Panc1 (cell line): ENCODE results near the gene TMPRSS2. TPM values are rescaled to one million over a fixed set of nuclear protein-coding genes. Genes with fewer than 3 reads are reported as not detected.

Experiments used
- ATAC-seq: fragments of 200-7000 bp; cut with Tn5 transposase; 2 replicates; pipeline ENCODE4 v1.9.1; 2020; ENCODE audit warnings: mild to moderate bottlenecking, moderate library complexity
- BruUV-seq: library from RNA; stranded (reverse); fragments of 400-500 nt; replicated peaks from 2 replicates; lab custom pipeline; 2021; lab: Mats Ljungman, UMichigan
- CTCF ChIA-PET: fragments of 300-600 bp; sonication (Branson Sonifier 250); formaldehyde crosslinking; loops from one replicate; lab custom pipeline; 2022; ENCODE audit warnings: antibody characterized with exemption; lab: Charles Lee
- POLR2A ChIA-PET: fragments of 300-600 bp; sonication (Branson Sonifier 250); formaldehyde crosslinking; loops from one replicate; lab custom pipeline; 2022; ENCODE audit warnings: antibody characterized with exemption; lab: Charles Lee
- DNase-seq: peaks from one replicate; pipeline ENCODE4 v3.0.0-alpha.2; 2010; ENCODE audit warnings: low read depth, low spot score
- H3K27ac ChIP-seq: 2 replicates; pipeline ENCODE4 v1.5.1; 2011; ENCODE audit warnings: mild to moderate bottlenecking, low read length, inconsistent platforms
- H3K27me3 ChIP-seq: fragments of 200-500 bp; sonication (Bioruptor generic); 2 replicates; pipeline ENCODE4 v1.6.0; 2014; ENCODE audit warnings: low read length, inconsistent platforms; ENCODE audit not compliant: control insufficient read depth, insufficient read depth
- H3K36me3 ChIP-seq: fragments of 200-500 bp; sonication (Bioruptor generic); 2 replicates; pipeline ENCODE4 v1.5.1; 2014; ENCODE audit warnings: inconsistent platforms, mild to moderate bottlenecking, low read length, moderate library complexity; ENCODE audit not compliant: control insufficient read depth, insufficient read depth
- H3K4me1 ChIP-seq: 2 replicates; pipeline ENCODE4 v1.5.1; 2011; ENCODE audit warnings: inconsistent platforms, mild to moderate bottlenecking, low read length, moderate library complexity; ENCODE audit not compliant: control insufficient read depth, insufficient read depth
- H3K4me3 ChIP-seq, 2 experiments: 2 replicates each; pipeline ENCODE4 v1.5.1; 2011 to 2012; ENCODE audit warnings: low read depth in 2 of 2, low read length in 2 of 2, mild to moderate bottlenecking in 2 of 2, inconsistent platforms in 1 of 2, moderate library complexity in 1 of 2
- H3K9me3 ChIP-seq: fragments of 200-500 bp; sonication (Bioruptor generic); 2 replicates; pipeline ENCODE4 v1.5.1; 2014; ENCODE audit warnings: low read depth, mild to moderate bottlenecking, inconsistent platforms, low read length, moderate library complexity; ENCODE audit not compliant: control insufficient read depth, insufficient read depth
- POLR2AphosphoS5 ChIP-seq: IDR thresholded peaks from 2 replicates; pipeline ENCODE4 v1.6.1; 2012; ENCODE audit warnings: mild to moderate bottlenecking, low read depth, low read length, moderate library complexity
- SIN3A ChIP-seq: IDR thresholded peaks from 2 replicates; pipeline ENCODE4 v1.6.1; 2012; ENCODE audit warnings: low read depth, mild to moderate bottlenecking, low read length, moderate library complexity, borderline replicate concordance; ENCODE audit not compliant: insufficient read depth
- TCF7L2 ChIP-seq: IDR thresholded peaks from 2 replicates; pipeline ENCODE4 v1.6.1; 2011; ENCODE audit warnings: mild to moderate bottlenecking, low read depth, low read length, inconsistent platforms
- in situ Hi-C: cut with HindIII; loops from 2 replicates; pipeline ENCODE4 v1.10.0; 2016; ENCODE audit warnings: low sequenced_read_pairs, low pct_unique_long_range_greater_than_20kb
- intact Hi-C: fragments of 100-400 bp; cut with micrococcal nuclease; formaldehyde crosslinking; loops from one replicate; pipeline ENCODE4 v1.10.0; 2022; ENCODE audit not compliant: unreplicated experiment
- total RNA-seq: library from RNA; stranded (reverse); gene quantifications from one replicate; pipeline ENCODE4 v1.2.1, GENCODE V29; 2021; ENCODE audit not compliant: unreplicated experiment
- TF ChIP-seq, protein P1 (sequence below), 2 experiments: IDR thresholded peaks; 2 replicates each; pipeline ENCODE4 v1.6.1; 2011 to 2012; ENCODE audit warnings: low read depth in 2 of 2, control low read depth in 1 of 2, low read length in 1 of 2, mild to moderate bottlenecking in 1 of 2, moderate library complexity in 1 of 2; ENCODE audit not compliant: insufficient read depth in 1 of 2
- TF ChIP-seq, protein P2 (sequence below): fragments of 450-650 bp; IDR thresholded peaks from 2 replicates; pipeline ENCODE4 v1.5.1; 2017; ENCODE audit warnings: mild to moderate bottlenecking

TMPRSS2 gene
- total RNA-seq, 1 experiment from 2014 or later = 111 TPM

DNA sequence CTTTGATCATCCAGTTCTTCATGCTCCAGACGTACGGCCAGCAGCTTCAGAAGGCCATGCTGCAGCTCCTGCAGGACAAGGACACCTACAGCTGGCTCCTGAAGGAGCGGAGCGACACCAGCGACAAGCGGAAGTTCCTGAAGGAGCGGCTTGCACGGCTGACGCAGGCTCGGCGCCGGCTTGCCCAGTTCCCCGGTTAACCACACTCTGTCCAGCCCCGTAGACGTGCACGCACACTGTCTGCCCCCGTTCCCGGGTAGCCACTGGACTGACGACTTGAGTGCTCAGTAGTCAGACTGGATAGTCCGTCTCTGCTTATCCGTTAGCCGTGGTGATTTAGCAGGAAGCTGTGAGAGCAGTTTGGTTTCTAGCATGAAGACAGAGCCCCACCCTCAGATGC lies 49.4 kb downstream of the TMPRSS2 start:
- no TSS peak for BruUV-seq
- H3K36me3 ChIP-seq = no peaks in the 10 kb centered on the region
- ChIA-PET POLR2A (interaction anchor here (0.6 kb wide), 1 partner anchor 95 kb away, joined by 3 read pairs; no protein-coding TSS in a partner anchor), CTCF (interaction anchor here (0.9 to 1.3 kb wide), 2 partner anchors 34 to 89 kb away, joined by 3 read pairs; no protein-coding TSS in a partner anchor)
- no peaks in the 10 kb centered on the region for H3K27me3 ChIP-seq
- H3K4me3 ChIP-seq = no peak overlapping the region
- H3K4me1 ChIP-seq = no peaks in the 10 kb centered on the region; the same call in 1 of the 2 replicates
- in situ Hi-C loops (no loop called here), intact Hi-C loops (no loop called here)
- DNase-seq (no peak), ATAC-seq (no peak)
- TF ChIP-seq SIN3A = no peak
- TF ChIP-seq, protein P1, sequence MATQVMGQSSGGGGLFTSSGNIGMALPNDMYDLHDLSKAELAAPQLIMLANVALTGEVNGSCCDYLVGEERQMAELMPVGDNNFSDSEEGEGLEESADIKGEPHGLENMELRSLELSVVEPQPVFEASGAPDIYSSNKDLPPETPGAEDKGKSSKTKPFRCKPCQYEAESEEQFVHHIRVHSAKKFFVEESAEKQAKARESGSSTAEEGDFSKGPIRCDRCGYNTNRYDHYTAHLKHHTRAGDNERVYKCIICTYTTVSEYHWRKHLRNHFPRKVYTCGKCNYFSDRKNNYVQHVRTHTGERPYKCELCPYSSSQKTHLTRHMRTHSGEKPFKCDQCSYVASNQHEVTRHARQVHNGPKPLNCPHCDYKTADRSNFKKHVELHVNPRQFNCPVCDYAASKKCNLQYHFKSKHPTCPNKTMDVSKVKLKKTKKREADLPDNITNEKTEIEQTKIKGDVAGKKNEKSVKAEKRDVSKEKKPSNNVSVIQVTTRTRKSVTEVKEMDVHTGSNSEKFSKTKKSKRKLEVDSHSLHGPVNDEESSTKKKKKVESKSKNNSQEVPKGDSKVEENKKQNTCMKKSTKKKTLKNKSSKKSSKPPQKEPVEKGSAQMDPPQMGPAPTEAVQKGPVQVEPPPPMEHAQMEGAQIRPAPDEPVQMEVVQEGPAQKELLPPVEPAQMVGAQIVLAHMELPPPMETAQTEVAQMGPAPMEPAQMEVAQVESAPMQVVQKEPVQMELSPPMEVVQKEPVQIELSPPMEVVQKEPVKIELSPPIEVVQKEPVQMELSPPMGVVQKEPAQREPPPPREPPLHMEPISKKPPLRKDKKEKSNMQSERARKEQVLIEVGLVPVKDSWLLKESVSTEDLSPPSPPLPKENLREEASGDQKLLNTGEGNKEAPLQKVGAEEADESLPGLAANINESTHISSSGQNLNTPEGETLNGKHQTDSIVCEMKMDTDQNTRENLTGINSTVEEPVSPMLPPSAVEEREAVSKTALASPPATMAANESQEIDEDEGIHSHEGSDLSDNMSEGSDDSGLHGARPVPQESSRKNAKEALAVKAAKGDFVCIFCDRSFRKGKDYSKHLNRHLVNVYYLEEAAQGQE (IDR thresholded peaks at IDR 0.05; ENCODE audit: insufficient read depth in 1 of 2, low read depth in 2 of 2, low read length in 1 of 2) = no peak
- TF ChIP-seq POLR2AphosphoS5 = no peak
- TF ChIP-seq, protein P2, sequence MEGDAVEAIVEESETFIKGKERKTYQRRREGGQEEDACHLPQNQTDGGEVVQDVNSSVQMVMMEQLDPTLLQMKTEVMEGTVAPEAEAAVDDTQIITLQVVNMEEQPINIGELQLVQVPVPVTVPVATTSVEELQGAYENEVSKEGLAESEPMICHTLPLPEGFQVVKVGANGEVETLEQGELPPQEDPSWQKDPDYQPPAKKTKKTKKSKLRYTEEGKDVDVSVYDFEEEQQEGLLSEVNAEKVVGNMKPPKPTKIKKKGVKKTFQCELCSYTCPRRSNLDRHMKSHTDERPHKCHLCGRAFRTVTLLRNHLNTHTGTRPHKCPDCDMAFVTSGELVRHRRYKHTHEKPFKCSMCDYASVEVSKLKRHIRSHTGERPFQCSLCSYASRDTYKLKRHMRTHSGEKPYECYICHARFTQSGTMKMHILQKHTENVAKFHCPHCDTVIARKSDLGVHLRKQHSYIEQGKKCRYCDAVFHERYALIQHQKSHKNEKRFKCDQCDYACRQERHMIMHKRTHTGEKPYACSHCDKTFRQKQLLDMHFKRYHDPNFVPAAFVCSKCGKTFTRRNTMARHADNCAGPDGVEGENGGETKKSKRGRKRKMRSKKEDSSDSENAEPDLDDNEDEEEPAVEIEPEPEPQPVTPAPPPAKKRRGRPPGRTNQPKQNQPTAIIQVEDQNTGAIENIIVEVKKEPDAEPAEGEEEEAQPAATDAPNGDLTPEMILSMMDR = no peak
- no peak for TF ChIP-seq TCF7L2
- no peaks in the 10 kb centered on the region for H3K9me3 ChIP-seq
- no peak overlapping the region for H3K27ac ChIP-seq

DNA sequence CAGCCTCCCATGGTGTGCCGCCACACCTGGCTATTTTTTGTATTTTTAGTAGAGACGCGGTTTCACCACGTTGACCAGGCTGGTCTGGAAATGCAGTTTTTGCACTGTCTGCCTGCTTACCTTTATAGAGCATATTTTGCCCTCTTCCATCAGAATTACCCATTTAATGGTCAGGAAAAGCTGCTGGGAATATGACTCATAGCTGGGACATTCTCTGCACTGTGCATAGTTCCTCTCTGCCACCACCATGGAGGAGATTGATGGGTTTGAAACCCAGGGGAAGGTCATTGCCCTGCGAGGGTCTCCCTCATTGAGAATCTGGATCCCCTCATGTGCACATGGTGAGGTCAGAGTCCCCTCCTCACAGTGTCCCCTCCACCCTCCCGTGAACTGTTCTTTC lies 49.8 kb downstream of the TMPRSS2 start:
- ChIA-PET CTCF (no interaction called here), POLR2A (interaction anchor here (0.6 kb wide), 1 partner anchor 96 kb away, joined by 3 read pairs; no protein-coding TSS in a partner anchor)
- in situ Hi-C loops = no loop called here
- no peak overlapping the region for H3K4me3 ChIP-seq
- H3K4me1 ChIP-seq = no peaks in the 10 kb centered on the region; the same call in 1 of the 2 replicates
- H3K27ac ChIP-seq = no peak overlapping the region
- DNase-seq (no peak), ATAC-seq (no peak)
- TF ChIP-seq, protein P2 = no peak
- TF ChIP-seq SIN3A (no peak), TCF7L2 (no peak), POLR2AphosphoS5 (no peak)
- TF ChIP-seq, protein P1 (IDR thresholded peaks at IDR 0.05; ENCODE audit: insufficient read depth in 1 of 2, low read depth in 2 of 2, low read length in 1 of 2) = no peak
- no TSS peak for BruUV-seq
- no peaks in the 10 kb centered on the region for H3K36me3 ChIP-seq
- no peaks in the 10 kb centered on the region for H3K9me3 ChIP-seq
- intact Hi-C loops = no loop called here
- no peaks in the 10 kb centered on the region for H3K27me3 ChIP-seq
